PFSK-1 (cell line): ENCODE data around the gene TLR5.

Experiments
- POLR2AphosphoS5 ChIP-seq: IDR thresholded peaks from 2 replicates; pipeline ENCODE4 v1.6.1; 2012; ENCODE audit warnings: low read depth, mild to moderate bottlenecking, control low read depth, low read length, moderate library complexity
- SIN3A ChIP-seq: IDR thresholded peaks from 2 replicates; pipeline ENCODE4 v1.6.1; 2012; ENCODE audit warnings: mild to moderate bottlenecking, low read length, moderate library complexity, borderline replicate concordance; ENCODE audit not compliant: insufficient read depth
- TF ChIP-seq, protein P1 (sequence below), 2 experiments: IDR thresholded peaks; 2 replicates each; pipeline versions ENCODE4 v1.6.1 to v1.8.0; 2011 to 2012; ENCODE audit warnings: low read depth in 2 of 2, low read length in 2 of 2, control low read depth in 1 of 2, inconsistent platforms in 1 of 2, mild to moderate bottlenecking in 1 of 2, moderate library complexity in 1 of 2; ENCODE audit not compliant: insufficient read depth in 1 of 2

DNA sequence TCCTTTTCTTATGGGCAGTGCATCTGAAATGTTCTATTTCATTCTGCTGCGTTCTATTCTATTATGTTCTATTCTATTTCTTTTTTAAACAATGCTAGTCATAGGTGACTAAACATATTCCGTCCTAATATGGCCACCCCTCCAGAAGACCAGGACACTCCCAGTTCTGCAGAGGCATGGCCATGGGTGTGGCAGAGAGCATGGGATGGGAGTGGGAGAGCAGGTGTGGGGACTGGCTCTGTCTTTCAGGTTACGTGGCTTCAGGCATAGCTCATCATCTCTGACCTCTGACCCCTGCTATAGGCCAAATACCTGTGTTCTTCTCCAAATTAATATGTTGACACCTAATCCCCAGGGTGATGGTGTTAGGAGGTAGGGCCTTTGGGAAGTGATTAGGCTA is 33.4 kb upstream of the TLR5 start:
- TF ChIP-seq SIN3A, result no peak
- no peak for TF ChIP-seq POLR2AphosphoS5
- TF ChIP-seq, protein P1, sequence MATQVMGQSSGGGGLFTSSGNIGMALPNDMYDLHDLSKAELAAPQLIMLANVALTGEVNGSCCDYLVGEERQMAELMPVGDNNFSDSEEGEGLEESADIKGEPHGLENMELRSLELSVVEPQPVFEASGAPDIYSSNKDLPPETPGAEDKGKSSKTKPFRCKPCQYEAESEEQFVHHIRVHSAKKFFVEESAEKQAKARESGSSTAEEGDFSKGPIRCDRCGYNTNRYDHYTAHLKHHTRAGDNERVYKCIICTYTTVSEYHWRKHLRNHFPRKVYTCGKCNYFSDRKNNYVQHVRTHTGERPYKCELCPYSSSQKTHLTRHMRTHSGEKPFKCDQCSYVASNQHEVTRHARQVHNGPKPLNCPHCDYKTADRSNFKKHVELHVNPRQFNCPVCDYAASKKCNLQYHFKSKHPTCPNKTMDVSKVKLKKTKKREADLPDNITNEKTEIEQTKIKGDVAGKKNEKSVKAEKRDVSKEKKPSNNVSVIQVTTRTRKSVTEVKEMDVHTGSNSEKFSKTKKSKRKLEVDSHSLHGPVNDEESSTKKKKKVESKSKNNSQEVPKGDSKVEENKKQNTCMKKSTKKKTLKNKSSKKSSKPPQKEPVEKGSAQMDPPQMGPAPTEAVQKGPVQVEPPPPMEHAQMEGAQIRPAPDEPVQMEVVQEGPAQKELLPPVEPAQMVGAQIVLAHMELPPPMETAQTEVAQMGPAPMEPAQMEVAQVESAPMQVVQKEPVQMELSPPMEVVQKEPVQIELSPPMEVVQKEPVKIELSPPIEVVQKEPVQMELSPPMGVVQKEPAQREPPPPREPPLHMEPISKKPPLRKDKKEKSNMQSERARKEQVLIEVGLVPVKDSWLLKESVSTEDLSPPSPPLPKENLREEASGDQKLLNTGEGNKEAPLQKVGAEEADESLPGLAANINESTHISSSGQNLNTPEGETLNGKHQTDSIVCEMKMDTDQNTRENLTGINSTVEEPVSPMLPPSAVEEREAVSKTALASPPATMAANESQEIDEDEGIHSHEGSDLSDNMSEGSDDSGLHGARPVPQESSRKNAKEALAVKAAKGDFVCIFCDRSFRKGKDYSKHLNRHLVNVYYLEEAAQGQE (IDR thresholded peaks at IDR 0.05; ENCODE audit: insufficient read depth in 1 of 2, low read depth in 2 of 2, low read length in 2 of 2), result no peak
